GM21529 (cell line): ENCODE data around the gene CLEC16A.
A peak's percentile ranks its signal among the peaks of the same experiment; 100 is the strongest.
"Not testable (repeated sequence)": the region's sequence is repeated elsewhere in the genome, so short reads cannot be mapped to it uniquely, and the experiment has no call there.

Experiments used
- ATAC-seq: cut with Tn5 transposase; IDR thresholded peaks from one replicate; pipeline ENCODE4 v1.9.1; 2021; ENCODE audit not compliant: unreplicated experiment

Gene CLEC16A

DNA sequence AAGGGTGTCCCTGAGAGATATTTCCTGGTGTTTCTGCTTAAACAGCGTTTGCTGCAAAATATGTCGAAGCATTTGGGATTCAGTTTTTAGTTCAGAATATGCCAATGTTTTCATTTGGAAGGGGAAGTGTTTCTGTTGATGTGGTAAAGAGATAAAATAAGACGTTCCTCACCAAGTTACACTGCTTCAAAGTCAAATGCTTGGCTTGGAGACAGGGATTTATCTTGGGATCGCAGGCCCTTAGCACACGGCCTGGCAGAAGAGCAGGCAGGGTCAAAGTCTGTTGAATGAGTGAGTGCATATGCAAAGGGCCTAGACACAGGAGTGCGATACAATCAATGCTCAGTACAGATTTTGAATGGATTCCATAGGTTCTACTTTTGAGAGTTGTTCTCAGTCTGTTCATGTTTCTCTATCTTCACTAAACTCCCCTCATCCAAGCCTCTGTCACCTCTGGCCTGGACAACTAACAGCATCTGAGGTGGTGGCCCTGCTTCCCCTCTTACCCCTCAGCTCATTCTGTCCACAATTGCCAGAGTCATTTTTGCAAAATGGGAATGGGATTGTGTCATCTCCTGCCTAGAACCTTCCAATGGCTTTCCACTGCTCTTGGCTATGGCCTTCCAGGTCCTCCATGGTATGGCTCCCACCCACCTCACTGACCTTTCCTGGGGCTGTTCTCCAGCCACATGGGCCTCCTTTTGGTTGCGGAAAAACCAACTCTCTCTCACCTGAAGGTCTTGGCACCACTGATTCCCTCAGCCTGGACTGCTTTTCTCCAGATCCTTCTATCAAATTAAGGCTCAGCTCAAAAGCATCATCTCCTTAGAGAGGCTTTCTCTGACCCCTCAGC lies 5.3 kb upstream of the CLEC16A start:
- no peak for ATAC-seq

DNA sequence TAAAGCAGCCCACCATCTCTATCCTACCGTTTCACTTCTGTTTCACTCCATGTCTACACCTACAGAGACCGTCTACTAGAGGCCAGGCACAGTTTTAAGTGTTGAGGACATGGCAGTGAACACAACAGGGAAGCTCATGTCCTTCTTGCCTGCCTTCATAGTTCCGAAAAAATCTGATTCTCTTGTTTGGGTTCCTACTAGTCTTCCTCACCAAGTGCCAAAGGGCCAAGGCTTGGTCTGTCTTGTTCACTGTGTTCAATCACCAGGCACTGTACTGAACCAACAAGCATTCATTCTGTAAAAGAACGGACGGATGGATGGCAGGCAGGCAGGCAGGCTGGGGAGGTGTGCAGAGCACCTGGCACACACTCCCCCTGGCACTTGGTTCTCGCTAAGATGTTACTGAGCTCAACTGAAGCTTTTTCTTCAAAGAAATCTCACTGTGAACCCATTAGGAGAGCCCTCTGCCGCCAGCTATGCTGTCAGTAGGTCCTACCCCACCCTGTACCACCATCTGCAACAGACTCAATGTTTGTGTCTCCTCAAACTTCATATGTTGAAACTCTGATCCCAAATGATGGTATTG lies 4.6 kb upstream of the CLEC16A start:
- ATAC-seq, result no peak

DNA sequence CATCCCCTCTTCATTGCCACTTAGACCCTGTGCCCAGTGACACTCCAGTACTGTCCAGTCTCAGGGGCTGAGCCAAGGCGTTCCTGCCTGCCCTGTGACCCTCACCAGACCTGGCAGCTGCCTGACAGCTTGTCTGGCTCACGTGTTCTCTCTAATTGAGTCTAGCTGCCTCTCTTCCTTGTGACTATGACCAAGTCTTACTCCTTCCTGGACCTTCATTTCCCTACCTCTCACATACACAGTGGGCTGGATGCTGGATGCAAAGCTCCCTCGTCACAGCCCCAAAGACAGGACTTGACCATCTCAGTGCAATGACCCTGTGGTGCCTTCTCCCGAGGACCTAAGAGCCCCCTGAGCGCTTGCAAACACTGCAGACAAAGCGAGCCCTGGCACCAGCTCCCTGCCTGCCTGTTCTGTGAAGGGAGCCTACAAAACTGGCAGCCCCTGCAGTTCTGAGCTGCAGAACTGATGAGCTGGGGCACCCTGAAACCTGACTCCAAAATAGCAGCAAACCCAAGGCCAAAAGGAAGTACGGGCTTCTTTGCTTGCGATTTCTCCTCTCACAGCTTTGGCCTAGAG lies 3.8 kb upstream of the CLEC16A start:
- ATAC-seq, result no peak

DNA sequence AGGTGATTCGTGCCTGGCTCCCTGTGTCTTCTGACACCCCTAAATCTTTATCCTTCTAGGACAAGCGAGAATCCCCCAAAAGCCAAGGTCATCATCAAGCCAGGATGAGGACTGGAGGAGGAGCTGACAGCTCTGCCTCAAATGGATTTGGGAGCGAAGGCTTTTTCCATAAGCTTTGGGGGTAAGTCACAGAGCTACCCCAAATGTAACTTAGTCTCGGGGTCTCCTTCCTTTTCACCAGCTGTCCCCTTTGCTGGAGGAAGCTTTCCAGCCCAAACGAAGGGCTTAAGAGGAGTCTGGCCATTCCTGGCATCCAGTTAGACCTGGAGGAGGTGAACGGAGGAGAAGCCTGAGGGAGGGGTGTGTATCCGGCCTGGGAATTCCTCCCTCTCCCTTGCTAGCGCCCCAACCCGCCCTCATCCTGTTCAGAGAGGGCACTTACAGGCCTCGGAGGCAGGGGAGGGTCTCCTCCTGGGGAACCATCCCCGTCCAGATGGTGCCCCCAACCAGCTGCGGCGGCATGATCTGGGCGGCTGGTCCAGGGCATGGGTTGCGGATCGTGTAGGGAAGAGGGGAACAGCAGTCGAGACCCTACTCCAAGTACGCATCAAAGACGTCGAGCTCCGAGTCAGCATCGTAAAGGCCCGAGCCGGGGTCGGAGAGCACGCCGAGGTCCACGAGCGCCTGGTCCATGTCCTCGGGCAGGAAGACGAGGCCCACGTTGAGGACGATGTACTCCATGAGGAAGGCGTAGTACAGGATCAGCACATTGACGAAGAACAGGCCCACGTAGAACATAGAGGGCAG lies 3.0 kb upstream of the CLEC16A start:
- ATAC-seq, result no peak

DNA sequence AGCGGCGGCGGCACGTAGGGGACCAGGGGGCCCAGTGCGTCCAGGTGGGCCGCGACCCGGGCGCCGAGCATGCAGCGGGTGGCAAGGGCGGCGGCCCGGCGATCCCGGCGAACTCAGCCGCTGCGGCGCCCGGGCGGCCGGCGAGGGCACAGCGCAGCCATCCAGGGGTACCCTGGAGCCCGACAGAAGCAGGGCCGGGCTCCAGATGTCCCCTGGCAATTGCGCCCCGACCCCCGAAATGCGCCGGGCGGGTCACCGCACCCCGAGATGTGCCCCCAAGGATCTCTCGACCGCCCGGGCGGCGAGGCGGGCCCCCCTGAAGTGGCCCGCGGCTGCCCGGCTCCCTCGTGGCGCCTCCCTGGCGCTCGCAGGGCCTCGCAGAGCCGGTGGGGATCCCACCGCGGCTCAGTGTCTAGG lies 2.4 kb upstream of the CLEC16A start:
- not testable (repeated sequence) for ATAC-seq

DNA sequence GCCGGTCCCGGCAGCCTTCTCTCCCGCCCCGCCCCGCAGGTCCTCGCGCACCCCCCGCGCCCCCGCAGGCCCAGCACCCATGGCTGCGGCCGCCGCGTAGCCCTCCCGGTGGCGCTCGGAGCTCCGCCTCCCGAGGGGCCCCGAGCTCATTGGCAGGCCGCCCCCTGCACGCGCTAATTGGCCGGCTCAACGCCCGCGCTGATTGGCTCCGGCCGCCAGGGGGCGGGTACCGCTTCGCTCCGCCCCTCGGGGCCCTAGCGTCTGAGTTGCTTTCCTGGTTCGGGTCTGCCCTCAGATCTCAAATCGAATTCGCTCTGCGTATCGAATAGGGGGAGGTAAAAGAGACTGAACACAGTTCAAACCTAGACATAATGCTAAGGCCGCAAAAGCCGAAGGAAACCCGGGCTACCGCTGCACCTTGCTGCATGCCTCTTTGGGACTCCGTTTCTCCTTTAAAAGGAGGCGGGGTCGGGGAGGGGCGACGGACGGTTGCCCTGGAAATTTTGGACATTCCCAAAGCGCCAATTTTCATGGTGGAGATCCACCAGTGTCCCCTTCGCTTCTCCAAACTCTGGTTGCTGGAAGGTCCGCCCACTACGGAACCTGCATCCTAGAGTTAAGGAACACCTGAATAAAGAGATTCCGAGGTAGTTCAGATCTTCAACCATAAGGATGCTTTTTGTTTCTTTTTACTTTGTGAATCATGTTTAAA lies 1.9 kb upstream of the CLEC16A start, which contains the start of gene DEXI:
Gene DEXI, minus strand, starts transcription at position 117 of the 712 bp plus-strand sequence. CDS start 463 bp downstream, outside the sequence.
- ATAC-seq, result peak; percentile 49

DNA sequence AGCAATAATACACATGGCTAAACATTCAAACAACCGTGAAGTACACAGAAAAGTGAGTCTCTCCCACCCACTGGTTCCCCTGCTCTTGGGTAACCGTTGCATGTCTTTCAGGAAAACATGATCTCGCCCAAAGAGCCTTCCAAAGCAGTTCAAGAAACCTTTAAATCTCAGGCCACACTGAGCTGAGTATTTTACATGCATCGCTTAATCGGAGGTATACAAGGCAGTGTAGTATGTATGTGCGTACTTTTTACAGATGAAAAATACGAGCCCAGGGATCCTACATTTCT lies 1.4 kb upstream of the CLEC16A start:
- ATAC-seq, result no peak

DNA sequence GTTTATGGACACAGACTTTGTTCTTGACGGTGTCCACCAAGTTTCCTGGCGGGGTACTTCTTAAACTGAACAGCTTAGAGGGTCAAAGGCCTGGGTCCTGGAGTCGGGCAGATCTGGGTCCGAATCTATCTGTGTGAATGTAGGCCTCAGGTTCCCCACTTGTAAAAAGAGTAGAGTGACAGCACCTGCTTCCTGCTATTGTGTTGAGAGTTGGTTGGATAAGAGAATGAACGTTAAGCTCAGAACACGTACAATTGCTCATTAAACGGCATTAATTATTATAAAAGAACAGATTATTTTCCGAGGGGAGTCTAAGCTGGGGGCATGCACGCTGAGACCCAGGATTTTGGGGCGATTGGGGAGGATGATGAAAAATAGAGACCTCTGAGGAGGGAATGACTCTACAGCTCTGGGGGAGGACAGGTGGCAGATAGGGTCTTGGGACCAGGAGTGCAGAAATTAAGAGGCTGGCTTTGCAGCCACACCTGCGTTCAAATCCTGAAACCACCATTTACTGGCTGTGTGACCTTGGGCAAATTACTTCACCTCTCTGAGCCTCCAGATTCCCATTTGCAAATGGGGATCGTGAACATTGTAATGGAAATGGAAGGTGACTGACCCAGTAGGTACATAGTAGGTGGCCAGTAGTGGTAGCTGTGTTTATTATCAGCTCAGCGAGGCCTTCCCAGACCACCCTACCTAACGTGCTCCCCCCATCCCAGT lies 862 bp downstream of the CLEC16A start:
- no peak for ATAC-seq

DNA sequence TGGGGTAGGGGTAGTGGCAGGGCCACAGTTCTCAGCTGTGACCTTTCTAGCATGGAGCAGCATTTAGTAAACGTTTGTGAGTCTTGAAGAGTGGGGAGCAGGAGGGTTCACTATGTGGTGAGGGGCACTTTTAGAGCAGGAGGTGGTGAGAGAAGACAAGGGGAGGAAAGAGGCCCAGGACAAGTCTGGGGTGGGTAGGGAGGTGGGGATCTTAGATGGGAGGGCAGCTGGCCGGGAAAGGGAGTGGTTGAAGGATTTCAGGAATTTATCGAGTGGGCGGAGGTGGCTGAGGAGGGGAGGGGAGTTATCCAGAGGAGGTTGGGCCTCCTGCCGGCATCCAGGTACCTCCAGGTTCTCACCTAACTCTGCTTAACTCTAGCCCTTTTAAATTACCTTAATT lies 1.9 kb downstream of the CLEC16A start:
- no peak for ATAC-seq

DNA sequence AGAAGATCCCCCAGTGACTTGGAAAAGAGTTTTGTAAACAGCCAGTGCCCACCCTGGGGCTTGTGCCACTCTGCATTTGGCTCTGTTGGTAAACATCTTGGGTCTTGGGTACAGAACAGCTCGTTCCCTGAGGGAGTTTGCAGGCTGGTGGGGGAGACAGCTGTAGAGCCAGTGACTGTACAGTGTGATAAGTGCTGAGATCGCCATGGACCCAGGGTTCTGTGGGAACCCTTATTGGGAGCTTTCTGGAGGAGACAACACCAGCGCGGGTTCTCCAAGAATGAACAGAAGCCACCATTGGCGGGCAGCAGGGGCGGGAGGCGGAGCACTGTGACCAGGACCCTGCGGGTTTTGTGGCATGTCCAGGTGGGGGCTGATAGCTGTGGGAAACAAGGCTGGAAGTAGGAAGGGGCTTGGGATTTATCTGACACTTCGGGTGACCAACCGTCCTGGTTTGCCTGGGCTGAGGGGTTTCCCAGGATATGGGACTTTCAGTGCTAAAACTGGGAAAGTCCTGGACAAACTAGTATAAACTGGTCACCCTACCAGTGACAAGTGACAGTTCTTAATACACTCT lies 2.9 kb downstream of the CLEC16A start:
- no peak for ATAC-seq

DNA sequence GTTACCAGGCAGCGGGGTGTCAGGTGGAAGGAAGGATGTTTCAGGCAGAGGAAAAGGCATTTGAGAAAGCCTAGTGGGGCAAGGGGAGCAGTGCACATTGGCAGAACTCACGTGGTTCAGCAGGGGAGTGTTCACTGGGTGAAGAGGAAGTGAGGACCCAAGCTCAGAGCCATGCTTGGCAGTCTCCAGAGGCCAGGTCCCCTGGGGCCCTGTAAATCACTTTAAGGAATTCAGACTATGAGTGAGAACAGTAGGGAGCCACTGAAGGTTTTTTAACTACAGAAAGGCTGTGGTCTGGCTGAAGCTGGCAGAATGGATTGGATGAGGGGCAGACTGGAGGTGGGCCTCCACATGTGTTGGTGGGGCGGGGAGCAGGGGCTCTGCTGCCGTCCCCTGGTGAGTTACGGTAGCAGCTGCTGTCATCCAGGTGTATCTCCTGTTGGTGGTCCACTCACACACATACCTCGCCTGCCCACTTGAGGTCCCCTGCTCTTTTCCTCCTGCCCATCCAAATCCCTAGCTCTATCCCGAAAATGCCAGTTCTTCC lies 5.1 kb downstream of the CLEC16A start:
- peak; percentile 77 for ATAC-seq

DNA sequence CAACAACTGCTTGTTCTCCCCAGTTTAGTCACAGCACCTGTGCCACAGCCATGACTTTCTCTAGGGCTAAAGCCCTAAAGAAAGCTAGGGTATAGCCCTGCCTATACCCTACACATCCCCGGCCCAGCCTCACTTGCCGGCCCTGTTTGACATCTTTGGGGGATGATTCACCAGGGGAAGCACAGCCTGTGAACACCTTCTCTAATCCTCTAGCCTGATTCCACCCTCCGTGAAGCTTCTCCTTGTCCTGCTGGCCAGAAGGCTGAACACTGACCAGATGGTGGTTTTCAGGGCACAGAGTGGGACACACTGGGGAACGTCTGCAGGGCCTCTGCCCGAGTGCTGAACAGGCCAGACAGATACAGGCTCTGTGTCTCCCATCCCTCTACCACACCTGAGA lies 6.0 kb downstream of the CLEC16A start:
- ATAC-seq, result no peak

DNA sequence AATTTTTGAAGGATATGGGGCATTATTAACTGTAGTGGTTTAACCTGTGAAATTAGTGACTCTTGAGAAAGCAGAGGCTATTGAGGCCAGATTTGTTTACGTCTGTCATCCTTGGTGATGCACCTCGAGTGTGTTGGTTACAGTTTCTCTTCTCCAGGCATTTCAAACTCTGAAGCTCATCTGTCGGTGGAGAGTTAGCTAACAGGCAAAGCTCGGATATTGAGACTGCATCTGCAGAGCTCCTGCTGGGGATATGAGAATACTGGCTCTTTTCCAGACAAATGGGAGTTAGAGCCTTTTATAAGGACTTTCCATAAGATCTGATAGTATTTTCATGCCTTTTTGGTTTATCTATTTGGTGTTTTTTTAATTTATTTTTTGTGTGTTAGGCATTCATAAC lies 6.7 kb downstream of the CLEC16A start:
- no peak for ATAC-seq

DNA sequence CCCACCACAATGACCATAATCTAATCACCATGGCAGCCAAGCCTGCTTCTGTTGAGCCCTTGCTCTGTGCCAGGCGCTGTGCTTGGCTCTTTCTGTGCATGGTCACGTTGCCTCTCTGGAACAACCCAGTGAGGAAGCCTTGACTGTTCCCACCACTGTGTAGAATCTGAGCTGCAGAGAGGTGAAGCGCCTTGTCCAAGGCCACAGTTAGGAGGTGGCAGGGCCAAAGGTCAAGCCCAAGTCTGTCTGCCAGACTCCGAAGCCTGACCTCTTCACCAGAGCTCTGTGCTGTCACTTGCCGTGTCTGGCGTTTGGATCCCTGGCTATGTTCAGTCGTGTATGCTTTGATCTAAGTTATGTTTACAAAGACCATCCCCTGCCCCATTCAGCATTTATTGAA lies 10.5 kb downstream of the CLEC16A start:
- no peak for ATAC-seq

DNA sequence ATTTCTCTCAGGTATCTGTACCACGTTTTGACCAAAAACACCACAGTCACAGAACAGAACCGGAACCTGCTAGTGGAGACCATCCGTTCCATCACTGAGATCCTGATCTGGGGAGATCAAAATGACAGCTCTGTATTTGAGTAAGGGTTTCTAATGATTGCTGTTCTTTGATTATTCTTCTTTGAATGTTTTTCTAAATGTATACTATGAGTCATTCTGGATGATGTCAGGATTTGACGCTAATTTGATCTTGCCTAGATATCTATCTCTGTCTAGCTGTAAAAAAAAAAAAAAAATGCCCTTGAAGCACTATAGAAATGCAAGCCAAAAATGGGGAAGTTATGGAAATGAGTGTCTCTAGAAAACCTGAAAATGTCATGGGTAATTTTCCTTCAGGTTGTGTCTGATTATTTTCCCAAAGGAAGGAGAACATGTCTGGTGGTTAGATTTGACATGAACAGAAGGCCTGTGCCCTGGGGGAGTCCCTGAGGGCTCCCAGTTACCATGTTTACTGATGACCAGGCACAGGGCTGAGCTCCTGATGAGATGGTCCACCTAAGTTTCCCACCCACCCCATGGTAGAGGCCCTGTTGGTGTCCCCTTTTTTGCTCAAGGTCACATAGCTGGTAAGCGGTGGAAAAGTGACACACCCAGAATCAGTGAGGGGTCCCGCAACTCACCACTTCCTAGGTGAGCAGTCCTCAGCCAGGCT lies 13.6 kb downstream of the CLEC16A start:
- no peak for ATAC-seq

DNA sequence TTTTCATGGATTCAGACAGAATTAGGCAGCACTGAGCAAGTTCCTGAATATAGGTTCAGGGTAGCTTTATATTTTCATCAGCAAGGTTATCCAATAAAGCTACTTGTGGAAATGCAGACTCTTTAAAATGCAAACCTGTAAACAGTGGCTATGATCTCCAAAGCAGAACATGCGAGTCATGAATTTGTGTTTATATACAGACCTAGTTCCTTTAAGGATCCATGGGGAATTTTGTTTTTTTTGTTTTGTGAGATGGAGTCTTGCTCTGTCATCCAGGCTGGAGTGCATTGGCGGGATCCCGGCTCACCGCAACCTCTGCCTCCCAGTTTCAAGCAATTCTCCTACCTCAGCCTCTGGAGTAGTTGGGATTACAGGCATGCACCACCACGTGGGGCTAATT lies 14.8 kb downstream of the CLEC16A start:
- ATAC-seq, result no peak

DNA sequence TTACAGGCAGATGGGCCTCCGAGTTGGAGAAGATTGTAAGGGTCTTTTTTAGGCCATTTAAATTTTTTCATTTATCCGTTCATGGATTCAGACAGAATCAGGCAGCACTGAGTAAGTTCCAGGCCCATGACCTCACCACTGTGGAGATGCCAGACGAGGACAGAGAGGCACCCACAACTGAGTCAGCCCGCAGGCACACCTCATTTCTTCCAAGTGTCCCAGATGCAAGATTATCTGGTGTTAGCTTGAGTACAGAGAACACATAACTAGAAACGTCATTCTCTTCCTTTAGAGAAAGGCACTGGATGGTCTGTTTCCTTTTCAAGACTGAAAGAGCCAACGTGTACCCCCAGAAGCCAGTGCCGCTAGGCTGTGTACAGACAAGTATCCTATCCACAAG lies 16.9 kb downstream of the CLEC16A start:
- ATAC-seq, result no peak

DNA sequence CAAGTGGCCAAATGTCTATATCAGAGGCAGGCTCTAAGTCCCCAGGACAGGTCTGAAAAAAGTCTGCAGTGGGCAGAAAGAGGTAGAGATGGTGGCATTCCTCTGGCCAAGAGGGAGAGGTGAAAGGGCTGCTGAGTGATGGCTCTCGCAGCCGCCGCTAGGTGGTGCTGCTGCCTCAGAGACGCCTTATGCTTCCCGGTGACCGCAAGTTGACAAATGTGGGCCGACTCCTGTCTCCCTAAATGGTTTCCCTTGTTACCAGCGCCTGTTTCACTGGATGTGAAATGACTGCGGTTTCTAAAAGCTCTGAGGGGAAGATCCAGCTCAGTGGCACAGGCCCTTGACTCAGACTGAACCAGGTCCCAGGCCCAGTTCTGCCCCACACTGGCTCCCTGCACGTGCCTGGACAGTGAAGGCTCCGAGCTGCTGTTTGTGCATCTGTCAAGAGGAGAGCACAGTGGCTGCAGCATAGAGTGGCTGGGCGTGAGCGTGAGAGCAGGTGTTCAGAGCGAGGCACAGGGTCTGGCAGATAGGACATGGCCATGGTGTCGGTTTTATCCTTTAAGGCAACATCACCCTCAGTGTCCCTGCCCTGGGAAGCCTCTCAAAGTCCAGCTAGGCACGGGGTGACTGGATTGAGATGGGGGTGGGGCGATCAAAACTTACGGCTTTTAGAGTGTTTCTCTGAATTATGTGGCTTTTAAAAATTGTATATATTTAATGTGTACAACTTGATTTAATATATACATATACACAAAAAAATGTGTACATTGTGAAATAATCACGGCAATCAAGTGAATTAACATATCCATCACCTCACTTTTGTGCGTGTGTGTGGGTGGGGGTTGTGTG lies 19.9 kb downstream of the CLEC16A start:
- peak; percentile 35 for ATAC-seq
